ENCODE data around the gene SNRPB.
A peak's percentile ranks its signal among the peaks of the same experiment; 100 is the strongest.

Gene SNRPB

GRCh38 chr20:2476742-2477615 is 6.4 kb upstream of the SNRPB start:
- in situ Hi-C loops (cut with HindIII; ENCODE audit: low pct_ligation_motif_present, low pct_unique_long_range_greater_than_20kb, low sequenced_read_pairs): no loop called here
- DNase-seq: no peak

- in situ Hi-C loops (cut with HindIII; ENCODE audit: low pct_ligation_motif_present, low pct_unique_long_range_greater_than_20kb, low sequenced_read_pairs): no loop called here
- no peak for DNase-seq
Measured at GRCh38 chr20:2475850-2476741, 5.5 kb upstream of the SNRPB start.

GRCh38 chr20:2473516-2473915 is 2.9 kb upstream of the SNRPB start:
- peak; percentile 17 for DNase-seq
- in situ Hi-C loops (cut with HindIII; ENCODE audit: low pct_ligation_motif_present, low pct_unique_long_range_greater_than_20kb, low sequenced_read_pairs): no loop called here

GRCh38 chr20:2469991-2470422 is 582 bp downstream of the SNRPB start:
- in situ Hi-C loops (cut with HindIII; ENCODE audit: low pct_ligation_motif_present, low pct_unique_long_range_greater_than_20kb, low sequenced_read_pairs): no loop called here
- peak; percentile 51 for DNase-seq

- DNase-seq: no peak
- in situ Hi-C loops (cut with HindIII; ENCODE audit: low pct_ligation_motif_present, low pct_unique_long_range_greater_than_20kb, low sequenced_read_pairs): no loop called here
Measured at GRCh38 chr20:2468581-2469407, 1.8 kb downstream of the SNRPB start.

GRCh38 chr20:2467412-2467811 is 3.2 kb downstream of the SNRPB start:
- in situ Hi-C loops (cut with HindIII; ENCODE audit: low pct_ligation_motif_present, low pct_unique_long_range_greater_than_20kb, low sequenced_read_pairs): no loop called here
- no peak for DNase-seq

GRCh38 chr20:2465100-2465499 is 5.5 kb downstream of the SNRPB start:
- in situ Hi-C loops (cut with HindIII; ENCODE audit: low pct_ligation_motif_present, low pct_unique_long_range_greater_than_20kb, low sequenced_read_pairs): no loop called here

GRCh38 chr20:2463616-2464365 is 6.8 kb downstream of the SNRPB start:
- in situ Hi-C loops (cut with HindIII; ENCODE audit: low pct_ligation_motif_present, low pct_unique_long_range_greater_than_20kb, low sequenced_read_pairs): no loop called here
- no peak for DNase-seq

More at GRCh38 chr20:2465100-2465499, 5.5 kb downstream of the SNRPB start:
- no peak for DNase-seq

- DNase-seq: no peak
- in situ Hi-C loops (cut with HindIII; ENCODE audit: low pct_ligation_motif_present, low pct_unique_long_range_greater_than_20kb, low sequenced_read_pairs): no loop called here
Measured at GRCh38 chr20:2462484-2462883, 8.1 kb downstream of the SNRPB start.

GRCh38 chr20:2460752-2461424 is 9.7 kb downstream of the SNRPB start:
- no peak for DNase-seq
- in situ Hi-C loops (cut with HindIII; ENCODE audit: low pct_ligation_motif_present, low pct_unique_long_range_greater_than_20kb, low sequenced_read_pairs): no loop called here

GRCh38 chr20:2459981-2460751 is 10.4 kb downstream of the SNRPB start:
- DNase-seq: no peak
- in situ Hi-C loops (cut with HindIII; ENCODE audit: low pct_ligation_motif_present, low pct_unique_long_range_greater_than_20kb, low sequenced_read_pairs): no loop called here

- DNase-seq: no peak
- in situ Hi-C loops (cut with HindIII; ENCODE audit: low pct_ligation_motif_present, low pct_unique_long_range_greater_than_20kb, low sequenced_read_pairs): no loop called here
Measured at GRCh38 chr20:2458919-2459499, 11.6 kb downstream of the SNRPB start.

GRCh38 chr20:2455771-2456497 is 14.7 kb downstream of the SNRPB start:
- in situ Hi-C loops (cut with HindIII; ENCODE audit: low pct_ligation_motif_present, low pct_unique_long_range_greater_than_20kb, low sequenced_read_pairs): no loop called here
- DNase-seq: no peak

- in situ Hi-C loops (cut with HindIII; ENCODE audit: low pct_ligation_motif_present, low pct_unique_long_range_greater_than_20kb, low sequenced_read_pairs): no loop called here
- no peak for DNase-seq
Measured at GRCh38 chr20:2453792-2454191, 16.8 kb downstream of the SNRPB start.

GRCh38 chr20:2451939-2452732 is 18.5 kb downstream of the SNRPB start:
- peak; percentile 65 for DNase-seq
- in situ Hi-C loops (cut with HindIII; ENCODE audit: low pct_ligation_motif_present, low pct_unique_long_range_greater_than_20kb, low sequenced_read_pairs): no loop called here

Data from ACHN (cell line).